Measurements from ENCODE around the gene C1orf50. TPM values are rescaled to one million over a fixed set of nuclear protein-coding genes. Genes with fewer than 3 reads are reported as not detected.

The C1orf50 gene
- total and polyA plus RNA-seq, 2 of the 4 experiments (the other 2 are of a cell fraction): 2.0 to 6.0 TPM

Other genes starting within 250 kb of the C1orf50 start
- 22.4 and 36.1 TPM in 2 replicates for gene PPIH, start 108.8 kb upstream of the C1orf50 start, total RNA-seq (2012; rRNA removed)
- gene PPIH, start 108.8 kb upstream of the C1orf50 start, polyA plus RNA-seq (2012; rRNA removed): 47.1 and 52.1 TPM in 2 replicates
- 843 and 1,307 TPM in 2 replicates for gene YBX1, start 84.8 kb upstream of the C1orf50 start, total RNA-seq (2012; rRNA removed)
- gene YBX1, start 84.8 kb upstream of the C1orf50 start, polyA plus RNA-seq (2012; rRNA removed): 605 and 617 TPM in 2 replicates
- not detected in 2 replicates for gene CLDN19, start 27.0 kb upstream of the C1orf50 start, total RNA-seq (2012; rRNA removed)
- gene CLDN19, start 27.0 kb upstream of the C1orf50 start, polyA plus RNA-seq (2012; rRNA removed): not detected in 2 replicates
- 85.3 and 108 TPM in 2 replicates for gene P3H1, start 221 bp upstream of the C1orf50 start, total RNA-seq (2012; rRNA removed)
- 210 and 236 TPM in 2 replicates for gene P3H1, start 221 bp upstream of the C1orf50 start, polyA plus RNA-seq (2012; rRNA removed)
- not detected in 2 replicates for gene TMEM269, start 17.7 kb downstream of the C1orf50 start, total RNA-seq (2012; rRNA removed)
- gene TMEM269, start 17.7 kb downstream of the C1orf50 start, polyA plus RNA-seq (2012; rRNA removed): 0.14 TPM in 1 of 2 replicates, not detected in the other
- gene ERMAP, start 49.9 kb downstream of the C1orf50 start, total RNA-seq (2012; rRNA removed): 5.0 and 5.6 TPM in 2 replicates
- gene ERMAP, start 49.9 kb downstream of the C1orf50 start, polyA plus RNA-seq (2012; rRNA removed): 5.9 and 7.2 TPM in 2 replicates
- gene SVBP, start 50.1 kb downstream of the C1orf50 start, total RNA-seq (2012; rRNA removed): 9.7 and 12.2 TPM in 2 replicates
- 10.5 and 11.5 TPM in 2 replicates for gene SVBP, start 50.1 kb downstream of the C1orf50 start, polyA plus RNA-seq (2012; rRNA removed)
- 13.6 and 15.3 TPM in 2 replicates for gene ZNF691, start 79.4 kb downstream of the C1orf50 start, total RNA-seq (2012; rRNA removed)
- gene ZNF691, start 79.4 kb downstream of the C1orf50 start, polyA plus RNA-seq (2012; rRNA removed): 6.2 and 6.8 TPM in 2 replicates
- gene SLC2A1, start 191.6 kb downstream of the C1orf50 start, total RNA-seq (2012; rRNA removed): 203 and 395 TPM in 2 replicates
- gene SLC2A1, start 191.6 kb downstream of the C1orf50 start, polyA plus RNA-seq (2012; rRNA removed): 200 and 208 TPM in 2 replicates